Muscle layer of duodenum (tissue), 2 donors: Measurements from ENCODE around the gene THPO.

Experiments used
- H3K27ac ChIP-seq: one replicate; pipeline ENCODE4 v1.7.0; 2013; ENCODE audit warnings: mild to moderate bottlenecking, low read length
- H3K27me3 ChIP-seq: one replicate; pipeline ENCODE4 v1.7.0; 2013; ENCODE audit warnings: low read depth, mild to moderate bottlenecking, control low read depth, low read length
- H3K36me3 ChIP-seq, 2 donors: one replicate each; pipeline ENCODE4 v1.7.0; 2013; ENCODE audit warnings: low read length in 2 of 2, control low read depth in 1 of 2, mild to moderate bottlenecking in 1 of 2; ENCODE audit not compliant: insufficient read depth in 2 of 2, control insufficient read depth in 1 of 2
- H3K4me1 ChIP-seq, 2 donors: one replicate each; pipeline ENCODE4 v1.7.0; 2013; ENCODE audit warnings: low read length in 2 of 2, mild to moderate bottlenecking in 2 of 2, control low read depth in 1 of 2, moderate library complexity in 1 of 2; ENCODE audit not compliant: insufficient read depth in 2 of 2, control insufficient read depth in 1 of 2
- H3K4me3 ChIP-seq, 2 donors: one replicate each; pipeline ENCODE4 v1.7.0; 2013; ENCODE audit warnings: low read length in 2 of 2, low read depth in 1 of 2, mild to moderate bottlenecking in 1 of 2
- H3K9me3 ChIP-seq, 2 donors: one replicate each; pipeline ENCODE4 v1.7.0; 2013; ENCODE audit warnings: low read length in 2 of 2, control low read depth in 1 of 2, mild to moderate bottlenecking in 1 of 2; ENCODE audit not compliant: control insufficient read depth in 1 of 2
- donor health status: healthy.

Gene THPO

GRCh38 chr3:184335291-184335660, 42.7 kb downstream of the THPO start:
- Histone ChIP-seq H3K4me3 (peak overlapping the region; percentile 34 to 67), H3K9me3 (no peaks in the 10 kb centered on the region), H3K4me1 (peaks cover 9 to 38% of the 10 kb centered on the region in 2 donors), H3K27ac (peak overlapping the region; percentile 91), H3K27me3 (no peaks in the 10 kb centered on the region), H3K36me3 (peaks cover 41 to 50% of the 10 kb centered on the region in 2 donors)

GRCh38 chr3:184334470-184335158, 43.4 kb downstream of the THPO start:
- H3K9me3 ChIP-seq = no peaks in the 10 kb centered on the region
- H3K27ac ChIP-seq = peak overlapping the region; percentile 39
- H3K4me3 ChIP-seq = no peak overlapping the region
- H3K27me3 ChIP-seq = no peaks in the 10 kb centered on the region
- H3K36me3 ChIP-seq = peaks cover 48 to 56% of the 10 kb centered on the region in 2 donors
- H3K4me1 ChIP-seq = peaks cover 9 to 34% of the 10 kb centered on the region in 2 donors

GRCh38 chr3:184333700-184334099, 44.3 kb downstream of the THPO start:
- peaks cover 55 to 65% of the 10 kb centered on the region in 2 donors for H3K36me3 ChIP-seq
- H3K27ac ChIP-seq = peak overlapping the region; percentile 39
- no peaks in the 10 kb centered on the region for H3K9me3 ChIP-seq
- no peak overlapping the region for H3K4me3 ChIP-seq
- H3K27me3 ChIP-seq = no peaks in the 10 kb centered on the region
- peaks cover 9 to 26% of the 10 kb centered on the region in 2 donors for H3K4me1 ChIP-seq

- H3K27me3 ChIP-seq = no peaks in the 10 kb centered on the region
- peak overlapping the region; percentile 40 for H3K27ac ChIP-seq
- H3K4me3 ChIP-seq = no peak overlapping the region
- H3K9me3 ChIP-seq = no peaks in the 10 kb centered on the region
- H3K4me1 ChIP-seq = peaks cover 9 to 21% of the 10 kb centered on the region in 2 donors
- peaks cover 60 to 70% of the 10 kb centered on the region in 2 donors for H3K36me3 ChIP-seq
These were observed 44.8 kb downstream of the THPO start for GRCh38 chr3:184333190-184333589.

- Histone ChIP-seq H3K4me1 (peaks cover 9 to 14% of the 10 kb centered on the region in 2 donors), H3K27me3 (no peaks in the 10 kb centered on the region), H3K27ac (peak overlapping the region; percentile 40), H3K4me3 (no peak overlapping the region), H3K36me3 (peaks cover 67 to 77% of the 10 kb centered on the region in 2 donors), H3K9me3 (no peaks in the 10 kb centered on the region)
These were observed 45.5 kb downstream of the THPO start for GRCh38 chr3:184332370-184333090.

- H3K4me3 ChIP-seq = no peak overlapping the region
- no peak overlapping the region for H3K27ac ChIP-seq
- no peaks in the 10 kb centered on the region for H3K27me3 ChIP-seq
- no peaks in the 10 kb centered on the region for H3K9me3 ChIP-seq
- no peaks in the 10 kb centered on the region for H3K4me1 ChIP-seq
- peaks cover 94 to 97% of the 10 kb centered on the region in 2 donors for H3K36me3 ChIP-seq
These were observed 49.5 kb downstream of the THPO start for GRCh38 chr3:184328516-184328915.

- H3K9me3 ChIP-seq = no peaks in the 10 kb centered on the region
- H3K27me3 ChIP-seq = no peaks in the 10 kb centered on the region
- H3K4me1 ChIP-seq = peaks cover 0 to 2% of the 10 kb centered on the region in 2 donors
- no peak overlapping the region for H3K27ac ChIP-seq
- H3K4me3 ChIP-seq = no peak overlapping the region
- H3K36me3 ChIP-seq = peaks cover 94 to 97% of the 10 kb centered on the region in 2 donors
These were observed 50.8 kb downstream of the THPO start for GRCh38 chr3:184327171-184327570.

- H3K4me3 ChIP-seq = no peak overlapping the region
- H3K36me3 ChIP-seq = peaks cover 94 to 97% of the 10 kb centered on the region in 2 donors
- no peaks in the 10 kb centered on the region for H3K9me3 ChIP-seq
- H3K27ac ChIP-seq = no peak overlapping the region
- H3K4me1 ChIP-seq = peaks cover 0 to 15% of the 10 kb centered on the region in 2 donors
- H3K27me3 ChIP-seq = no peaks in the 10 kb centered on the region
These were observed 52.2 kb downstream of the THPO start for GRCh38 chr3:184325715-184326369.

- no peaks in the 10 kb centered on the region for H3K9me3 ChIP-seq
- peaks cover 98 to 99% of the 10 kb centered on the region in 2 donors for H3K36me3 ChIP-seq
- H3K4me3 ChIP-seq = no peak overlapping the region
- H3K27ac ChIP-seq = no peak overlapping the region
- no peaks in the 10 kb centered on the region for H3K27me3 ChIP-seq
- H3K4me1 ChIP-seq = peaks cover 5 to 21% of the 10 kb centered on the region in 2 donors
These were observed 52.7 kb downstream of the THPO start for GRCh38 chr3:184325269-184325668.

GRCh38 chr3:184323696-184324095, 54.3 kb downstream of the THPO start:
- Histone ChIP-seq H3K27ac (peak overlapping the region; percentile 31), H3K4me3 (no peak overlapping the region), H3K4me1 (peaks cover 18 to 35% of the 10 kb centered on the region in 2 donors), H3K36me3 (peaks cover 86 to 88% of the 10 kb centered on the region in 2 donors), H3K9me3 (no peaks in the 10 kb centered on the region), H3K27me3 (no peaks in the 10 kb centered on the region)

- H3K9me3 ChIP-seq = no peaks in the 10 kb centered on the region
- H3K27ac ChIP-seq = no peak overlapping the region
- H3K4me3 ChIP-seq = no peak overlapping the region
- no peaks in the 10 kb centered on the region for H3K27me3 ChIP-seq
- peaks cover 79 to 83% of the 10 kb centered on the region in 2 donors for H3K36me3 ChIP-seq
- peaks cover 18 to 41% of the 10 kb centered on the region in 2 donors for H3K4me1 ChIP-seq
These were observed 55.1 kb downstream of the THPO start for GRCh38 chr3:184322731-184323487.
